HG03378 (cell line): ENCODE results near the gene CR1.
"Not testable (repeated sequence)": the region's sequence is repeated elsewhere in the genome, so short reads cannot be mapped to it uniquely, and the experiment has no call there.

ENCODE experiments used
- ATAC-seq: cut with Tn5 transposase; IDR thresholded peaks from one replicate; pipeline ENCODE4 v1.9.1; 2021; ENCODE audit warnings: mild to moderate bottlenecking, moderate library complexity; ENCODE audit not compliant: unreplicated experiment

CR1 gene

GRCh38 chr1:207502726-207503125, 6.8 kb downstream of the CR1 start:
- ATAC-seq, result no peak

GRCh38 chr1:207503950-207504349, 8.0 kb downstream of the CR1 start:
- no peak for ATAC-seq

GRCh38 chr1:207504438-207504837, 8.5 kb downstream of the CR1 start:
- no peak for ATAC-seq

GRCh38 chr1:207510444-207510843, 14.5 kb downstream of the CR1 start:
- ATAC-seq, result no peak

GRCh38 chr1:207514890-207515289, 18.9 kb downstream of the CR1 start:
- no peak for ATAC-seq

- no peak for ATAC-seq
These were observed 20.8 kb downstream of the CR1 start for GRCh38 chr1:207516729-207517128.

GRCh38 chr1:207518608-207519236, 22.8 kb downstream of the CR1 start:
- ATAC-seq, result no peak

GRCh38 chr1:207519505-207520399, 23.8 kb downstream of the CR1 start:
- no peak for ATAC-seq

- ATAC-seq, result not testable (repeated sequence)
These were observed 24.7 kb downstream of the CR1 start for GRCh38 chr1:207520400-207521345.

- not testable (repeated sequence) for ATAC-seq
These were observed 29.3 kb downstream of the CR1 start for GRCh38 chr1:207525239-207525638.

GRCh38 chr1:207528401-207528800, 32.4 kb downstream of the CR1 start:
- ATAC-seq, result not testable (repeated sequence)

- not testable (repeated sequence) for ATAC-seq
These were observed 40.3 kb downstream of the CR1 start for GRCh38 chr1:207536263-207536662.

GRCh38 chr1:207546677-207547357, 50.9 kb downstream of the CR1 start:
- ATAC-seq, result not testable (repeated sequence)

GRCh38 chr1:207554823-207555222, 58.9 kb downstream of the CR1 start:
- not testable (repeated sequence) for ATAC-seq

- no peak for ATAC-seq
These were observed 69.8 kb downstream of the CR1 start for GRCh38 chr1:207565546-207566468.

GRCh38 chr1:207571926-207572325, 76.0 kb downstream of the CR1 start:
- not testable (repeated sequence) for ATAC-seq

GRCh38 chr1:207573074-207573473, 77.1 kb downstream of the CR1 start:
- not testable (repeated sequence) for ATAC-seq

- ATAC-seq, result not testable (repeated sequence)
These were observed 79.4 kb downstream of the CR1 start for GRCh38 chr1:207575381-207575780.

- ATAC-seq, result no peak
These were observed 83.0 kb downstream of the CR1 start for GRCh38 chr1:207578796-207579435.
